K562 (cell line): ENCODE data around the gene EPB42. TPM values are rescaled to one million over a fixed set of nuclear protein-coding genes. Genes with fewer than 3 reads are reported as not detected.

Experiments used
- ATAC-seq: fragments of 200-7000 bp; cut with Tn5 transposase; 3 replicates; pipeline ENCODE4 v1.9.1; 2020; ENCODE audit warnings: moderate library complexity
- BruUV-seq: library from RNA; stranded (reverse); fragments of 400-500 nt; replicated peaks from 2 replicates; lab custom pipeline; 2021; lab: Mats Ljungman, UMichigan
- CTCF ChIA-PET: fragments of 300-600 bp; formaldehyde crosslinking; extraction: SDS; loops from one replicate; lab custom pipeline; 2021; ENCODE audit warnings: low intra/inter-chr PET ratio; lab: Yijun Ruan, JAX
- POLR2A ChIA-PET: fragments of 300-600, 350-650 bp; sonication (Branson Sonifier 250); formaldehyde crosslinking; extraction: SDS; loops from one replicate; lab custom pipeline; 2021; ENCODE audit warnings: antibody characterized with exemption, inconsistent platforms; lab: Yijun Ruan, JAX
- DNase-seq, 4 experiments: peaks; one replicate each; pipeline versions ENCODE4 v3.0.0 to v3.0.0-alpha.2; 2011 to 2018; ENCODE audit warnings: low spot score in 3 of 4, mixed read lengths in 3 of 4; ENCODE audit errors: extremely low read depth in 1 of 4
- FAIRE-seq: peaks from 2 replicates; lab custom pipeline; 2011; peaks lifted over from hg19 to GRCh38; lab: Jason Lieb, UNC
- H2AFZ ChIP-seq: 2 replicates; pipeline ENCODE4 v1.6.0; 2011; ENCODE audit warnings: low read depth, low read length, control low read depth, inconsistent platforms
- H3K27ac ChIP-seq: fragments of 200-600 bp; 3 replicates; pipeline ENCODE4 v1.8.0; 2011; ENCODE audit warnings: low read depth, mild to moderate bottlenecking, control low read depth, inconsistent platforms, low read length, moderate library complexity, mixed read lengths; ENCODE audit errors: extremely low read depth
- H3K27me3 ChIP-seq, 2 experiments: fragments of 300-600 bp in 1 of 2; 2 replicates in 1 of 2; 3 replicates in 1 of 2; pipeline versions ENCODE4 v1.6.0 to v1.8.0; 2011; ENCODE audit warnings: inconsistent platforms in 2 of 2, low read length in 2 of 2, mild to moderate bottlenecking in 1 of 2, mixed read lengths in 1 of 2, moderate library complexity in 1 of 2; ENCODE audit not compliant: control insufficient read depth in 2 of 2, insufficient read depth in 2 of 2
- H3K36me3 ChIP-seq: fragments of 300-600 bp; 3 replicates; pipeline ENCODE4 v1.8.0; 2011; ENCODE audit warnings: mild to moderate bottlenecking, low read length, inconsistent platforms; ENCODE audit not compliant: control insufficient read depth, insufficient read depth
- H3K4me1 ChIP-seq, 2 experiments: fragments of 200-600 bp in 1 of 2; replicated peaks in 1 of 2; 2 replicates in 1 of 2; 3 replicates in 1 of 2; pipeline versions ENCODE4 v1.5.1 to v1.8.0; 2011; ENCODE audit warnings: inconsistent platforms in 2 of 2, low read length in 2 of 2, mild to moderate bottlenecking in 1 of 2, mixed read lengths in 1 of 2, moderate library complexity in 1 of 2; ENCODE audit not compliant: control insufficient read depth in 2 of 2, insufficient read depth in 2 of 2
- H3K4me2 ChIP-seq: 2 replicates; pipeline ENCODE4 v1.6.1; 2011; ENCODE audit warnings: low read length, control low read depth, inconsistent platforms, mixed read lengths; ENCODE audit not compliant: insufficient read depth
- H3K4me3 ChIP-seq: fragments of 200-600 bp; sonication (generic), shearing (Covaris generic); 2 replicates; pipeline ENCODE4 v1.5.1; 2016; ENCODE audit warnings: control low read depth, inconsistent platforms
- H3K79me2 ChIP-seq: fragments of 200-600 bp; 3 replicates; pipeline ENCODE4 v1.8.0; 2011; ENCODE audit warnings: low read length, inconsistent platforms; ENCODE audit not compliant: control insufficient read depth, insufficient read depth
- H3K9ac ChIP-seq, 2 experiments: 2 replicates each; pipeline versions ENCODE4 v1.6.0 to v1.6.1; 2011; ENCODE audit warnings: low read depth in 2 of 2, low read length in 2 of 2, control low read depth in 1 of 2, inconsistent platforms in 1 of 2, mild to moderate bottlenecking in 1 of 2, mixed read lengths in 1 of 2; ENCODE audit not compliant: insufficient read depth in 1 of 2
- H3K9me1 ChIP-seq: one replicate; pipeline ENCODE4 v1.6.0; 2011; ENCODE audit warnings: inconsistent platforms, mild to moderate bottlenecking, low read length, moderate library complexity; ENCODE audit not compliant: control insufficient read depth, insufficient read depth
- H3K9me3 ChIP-seq: replicated peaks from 2 replicates; pipeline ENCODE4 v1.5.1; 2011; ENCODE audit warnings: low read depth, low read length, inconsistent platforms; ENCODE audit not compliant: control insufficient read depth, insufficient read depth
- H4K20me1 ChIP-seq: replicated peaks from 2 replicates; pipeline ENCODE4 v1.6.1; 2011; ENCODE audit warnings: low read length, inconsistent platforms, mixed read lengths; ENCODE audit not compliant: control insufficient read depth, insufficient read depth
- ARID3B ChIP-seq: fragments of 250-450 bp; sonication (Bioruptor Pico); IDR thresholded peaks from 2 replicates; pipeline ENCODE4 v1.4.0; 2020; ENCODE audit warnings: borderline replicate concordance
- C11orf30 ChIP-seq: fragments of 450-650 bp; IDR thresholded peaks from 2 replicates; pipeline ENCODE4 v1.6.1; 2016; ENCODE audit warnings: low read depth, mild to moderate bottlenecking
- CC2D1A ChIP-seq: fragments of 450-650 bp; IDR thresholded peaks from 2 replicates; pipeline ENCODE4 v1.6.1; 2017; ENCODE audit warnings: mild to moderate bottlenecking
- PCBP1 ChIP-seq: fragments of 200-400 bp; formaldehyde crosslinking; IDR thresholded peaks from 2 replicates; pipeline ENCODE4 v1.6.1; 2018; ENCODE audit warnings: mild to moderate bottlenecking, low read depth, low read length; ENCODE audit not compliant: poor library complexity, severe bottlenecking
- SREBF2 ChIP-seq: sonication (generic); formaldehyde crosslinking; IDR thresholded peaks from 2 replicates; pipeline ENCODE4 v1.4.0; 2020; ENCODE audit warnings: mild to moderate bottlenecking, missing genetic modification reagents
- TGIF2 ChIP-seq: sonication (generic); formaldehyde crosslinking; IDR thresholded peaks from 2 replicates; pipeline ENCODE4 v1.8.1; 2022; ENCODE audit warnings: mild to moderate bottlenecking, missing genetic modification reagents, moderate library complexity
- TSC22D4 ChIP-seq: fragments of 450-650 bp; IDR thresholded peaks from 2 replicates; pipeline ENCODE4 v1.6.1; 2016; ENCODE audit warnings: missing genetic modification characterization, missing biosample characterization, control low read depth
- XRCC5 ChIP-seq: fragments of 200-400 bp; formaldehyde crosslinking; IDR thresholded peaks from 2 replicates; pipeline ENCODE4 v1.6.1; 2017; ENCODE audit warnings: low read depth, mild to moderate bottlenecking, low read length
- ZBTB1 ChIP-seq: sonication (generic); formaldehyde crosslinking; IDR thresholded peaks from 2 replicates; pipeline ENCODE4 v1.8.1; 2023; ENCODE audit warnings: missing genetic modification reagents, low read depth, mild to moderate bottlenecking, borderline replicate concordance
- ZNF316 ChIP-seq: fragments of 450-650 bp; IDR thresholded peaks from 2 replicates; pipeline ENCODE4 v1.6.1; 2016
- WGBS: fragments of 100-300 bp; shearing (Covaris generic); methylation state at CpG from one replicate; pipeline ENCODE4 v1.1.6; 2016; ENCODE audit warnings: low coverage, mixed read lengths; ENCODE audit not compliant: insufficient coverage; ENCODE audit errors: missing lambda C conversion rate; 5-methylcytosine and 5-hydroxymethylcytosine counted together
- in situ Hi-C: fragments of 300-500 bp; cut with MboI; formaldehyde crosslinking; loops from 4 replicates; pipeline ENCODE4 v1.15.0; 2018; ENCODE audit warnings: inconsistent platforms, mixed read lengths
- intact Hi-C: fragments of 100-400 bp; cut with micrococcal nuclease; formaldehyde crosslinking; loops from 2 replicates; pipeline ENCODE4 v1.14.2; 2022
- polyA plus RNA-seq, 8 experiments: library from polyadenylated mRNA; depleted of rRNA in 4 of 8; stranded (reverse) in 5 of 8; unstranded in 3 of 8; fragments of >200 nt; fragmentation: Nextera tagmentation in 2 of 8; fragmentation: Illumina TruSeq in 1 of 8; extraction: Ambion mirVana in 2 of 8; extraction: Trizol in 1 of 8; gene quantifications; 2 replicates each; pipeline versions ENCODE4 v1.2.1 to v1.2.3, GENCODE V29; 2011 to 2014; ENCODE audit warnings: inconsistent platforms in 1 of 8, missing spikeins in 1 of 8
- total RNA-seq, 7 experiments: library from RNA; depleted of rRNA in 6 of 7; stranded (reverse); fragments of >200 nt in 6 of 7; fragmentation: Illumina TruSeq in 2 of 7; extraction: Trizol in 2 of 7; gene quantifications; 2 replicates each; pipeline versions ENCODE4 v1.2.1 to v1.2.3, GENCODE V29; 2011 to 2021; ENCODE audit warnings: low replicate concordance in 1 of 7
- TF ChIP-seq, protein P1 (sequence below): fragments of 250-450 bp; sonication (Bioruptor Pico); IDR thresholded peaks from 2 replicates; pipeline ENCODE4 v1.8.0; 2022; ENCODE audit warnings: moderate library complexity, mild to moderate bottlenecking, inconsistent platforms
- TF ChIP-seq, protein P2 (sequence below), 2 experiments: fragments of 250-450 bp in 1 of 2; fragments of 450-650 bp in 1 of 2; sonication (Bioruptor Pico) in 1 of 2; IDR thresholded peaks; 2 replicates each; pipeline versions ENCODE4 v1.6.1 to v1.8.0; 2016 to 2021; ENCODE audit warnings: mild to moderate bottlenecking in 2 of 2, moderate library complexity in 2 of 2, missing compliant biosample characterization in 1 of 2, missing genetic modification characterization in 1 of 2

Gene EPB42
- total and polyA plus RNA-seq, 9 of the 15 experiments (the other 6 are each of a cell fraction or from before 2014, with no cell fraction given), result 0.38 to 2.3 (median 1.4) TPM

GRCh38 chr15:43251871-43252250 is 31.0 kb upstream of the EPB42 start:
- no peaks in the 10 kb centered on the region for H3K36me3 ChIP-seq
- POLR2A ChIA-PET, result interaction anchor here (1.7 kb wide), 1 partner anchor 10 kb away, joined by 6 read pairs; no protein-coding TSS in a partner anchor
- BruUV-seq, result no TSS peak
- no peak overlapping the region for H3K9ac ChIP-seq
- peaks cover 7 to 14% of the 10 kb centered on the region in 2 experiments for H3K4me1 ChIP-seq
- DNase-seq (no peak), FAIRE-seq (no peak), ATAC-seq (no peak)
- no peak overlapping the region for H3K4me2 ChIP-seq
- no peaks in the 10 kb centered on the region for H3K79me2 ChIP-seq
- CTCF ChIA-PET, result no interaction called here
- H2AFZ ChIP-seq, result peak overlapping the region; percentile 57
- no peak overlapping the region for H3K4me3 ChIP-seq
- 30% methylated on average over 4 of the region's 4 CpGs for WGBS
- H3K9me1 ChIP-seq, result no peaks in the 10 kb centered on the region
- intact Hi-C loops, result loop anchor here (2.0 kb wide), 1 partner anchor 59 kb away; no protein-coding TSS in a partner anchor
- no peak overlapping the region; the same call in 2 of the 3 replicates for H3K27ac ChIP-seq
- TF ChIP-seq C11orf30 (0 out of 2 replicates have a peak, but pooled peaks have one; percentile 4), ZNF316 (peak; percentile 35; the same call in 1 of the 2 replicates), TSC22D4 (tag) (no peak)
- in situ Hi-C loops, result no loop called here
- H4K20me1 ChIP-seq, result no peaks in the 10 kb centered on the region; the same call in 1 of the 2 replicates
- H3K27me3 ChIP-seq, result peaks cover 0 to 14% of the 10 kb centered on the region in 2 experiments; a peak in 3 of 5 replicates
- H3K9me3 ChIP-seq, result no peaks in the 10 kb centered on the region

- Histone ChIP-seq H3K27ac (no peak overlapping the region), H2AFZ (peak overlapping the region; percentile 57; the same call in 1 of the 2 replicates), H3K27me3 (peaks cover 0 to 10% of the 10 kb centered on the region in 2 experiments; a peak in 3 of 5 replicates), H3K36me3 (no peaks in the 10 kb centered on the region), H3K4me2 (no peak overlapping the region), H3K9me3 (no peaks in the 10 kb centered on the region), H4K20me1 (no peaks in the 10 kb centered on the region; the same call in 1 of the 2 replicates), H3K4me1 (peaks cover 7 to 14% of the 10 kb centered on the region in 2 experiments), H3K9ac (no peak overlapping the region), H3K9me1 (no peaks in the 10 kb centered on the region), H3K79me2 (no peaks in the 10 kb centered on the region), H3K4me3 (no peak overlapping the region)
- FAIRE-seq (no peak), DNase-seq (no peak), ATAC-seq (no peak)
- 30% methylated on average over 6 of the region's 8 CpGs for WGBS
- ChIA-PET POLR2A (interaction anchor here (0.5 to 1.7 kb wide), 2 partner anchors 11 to 37 kb away, joined by 3 to 6 read pairs; no protein-coding TSS in a partner anchor), CTCF (no interaction called here)
- intact Hi-C loops, result no loop called here
- in situ Hi-C loops, result no loop called here
- BruUV-seq, result no TSS peak
- TF ChIP-seq, protein P1, sequence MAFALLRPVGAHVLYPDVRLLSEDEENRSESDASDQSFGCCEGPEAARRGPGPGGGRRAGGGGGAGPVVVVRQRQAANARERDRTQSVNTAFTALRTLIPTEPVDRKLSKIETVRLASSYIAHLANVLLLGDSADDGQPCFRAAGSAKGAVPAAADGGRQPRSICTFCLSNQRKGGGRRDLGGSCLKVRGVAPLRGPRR (CRISPR knock-in tag), result no peak
- TF ChIP-seq PCBP1 (no peak), XRCC5 (no peak), ZBTB1 (CRISPR knock-in tag) (no peak), CC2D1A (no peak), TGIF2 (CRISPR knock-in tag) (no peak), ARID3B (CRISPR knock-in tag) (no peak), SREBF2 (no peak)
- TF ChIP-seq, protein P2, sequence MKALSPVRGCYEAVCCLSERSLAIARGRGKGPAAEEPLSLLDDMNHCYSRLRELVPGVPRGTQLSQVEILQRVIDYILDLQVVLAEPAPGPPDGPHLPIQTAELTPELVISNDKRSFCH (CRISPR knock-in tag; IDR thresholded peaks at IDR 0.05), result no peak
- TF ChIP-seq, protein P2 (tag; IDR thresholded peaks at IDR 0.05), result no peak
Measured at GRCh38 chr15:43251185-43251870, 30.5 kb upstream of the EPB42 start.
